Activated B cell treated with CpG ODN at 0.5 μM for 24 hours (primary cell): ENCODE results near the gene IL36A. TPM values are rescaled to one million over a fixed set of nuclear protein-coding genes. Genes with fewer than 3 reads are reported as not detected.

Experiments used
- ATAC-seq: fragments of 200-7000 bp; cut with Tn5 transposase; one replicate; pipeline ENCODE4 v1.10.0; 2021; ENCODE audit warnings: low read depth, mild to moderate bottlenecking, moderate library complexity
- CTCF ChIA-PET: fragments of 350-600 bp; sonication (Branson Sonifier 250); formaldehyde crosslinking; loops from one replicate; lab custom pipeline; 2021; ENCODE audit warnings: antibody characterized with exemption; lab: Charles Lee
- POLR2A ChIA-PET: fragments of 350-600 bp; sonication (Branson Sonifier 250); formaldehyde crosslinking; loops from one replicate; lab custom pipeline; 2021; ENCODE audit warnings: antibody characterized with exemption; lab: Charles Lee
- DNase-seq: peaks from one replicate; pipeline ENCODE4 v3.0.0; 2022
- H3K27ac Mint-ChIP-seq: one replicate; pipeline ENCODE4 v1.8.0; 2020; ENCODE audit warnings: mixed read lengths
- H3K27me3 Mint-ChIP-seq: one replicate; pipeline ENCODE4 v1.8.0; 2021; ENCODE audit warnings: mixed read lengths
- H3K36me3 Mint-ChIP-seq: one replicate; pipeline ENCODE4 v1.8.0; 2021; ENCODE audit warnings: low read depth, mixed read lengths
- H3K4me1 Mint-ChIP-seq: one replicate; pipeline ENCODE4 v1.8.0; 2021; ENCODE audit warnings: mixed read lengths
- H3K4me3 Mint-ChIP-seq: one replicate; pipeline ENCODE4 v1.8.0; 2020; ENCODE audit warnings: mild to moderate bottlenecking, mixed read lengths
- H3K9me3 Mint-ChIP-seq: one replicate; pipeline ENCODE4 v1.8.0; 2020; ENCODE audit warnings: mixed read lengths
- intact Hi-C: fragments of 100-400 bp; cut with micrococcal nuclease; formaldehyde crosslinking; loops from one replicate; pipeline ENCODE4 v1.15.1; 2024
- total RNA-seq: library from RNA; stranded (reverse); gene quantifications from 2 replicates; pipeline ENCODE4 v1.2.3, GENCODE V29; 2022
- TF ChIP-seq, protein P1 (sequence below): fragments of 200-600 bp; IDR thresholded peaks from one replicate; pipeline ENCODE4 v1.8.0; 2022; ENCODE audit warnings: antibody characterized with exemption, mild to moderate bottlenecking

IL36A gene
- total RNA-seq, 1 donor from 2014 or later = not detected

- peaks cover 13% of the 10 kb centered on the region for H3K27me3 Mint-ChIP-seq
- intact Hi-C loops = no loop called here
- no peaks in the 10 kb centered on the region for H3K36me3 Mint-ChIP-seq
- H3K27ac Mint-ChIP-seq = no peak within 1 kb of the TSS
- ATAC-seq (no peak), DNase-seq (no peak)
- no peaks in the 10 kb centered on the region for H3K9me3 Mint-ChIP-seq
- ChIA-PET POLR2A (no interaction called here), CTCF (no interaction called here)
- H3K4me1 Mint-ChIP-seq = peaks cover 3% of the 10 kb centered on the region
- no peak within 1 kb of the TSS for H3K4me3 Mint-ChIP-seq
- TF ChIP-seq, protein P1, sequence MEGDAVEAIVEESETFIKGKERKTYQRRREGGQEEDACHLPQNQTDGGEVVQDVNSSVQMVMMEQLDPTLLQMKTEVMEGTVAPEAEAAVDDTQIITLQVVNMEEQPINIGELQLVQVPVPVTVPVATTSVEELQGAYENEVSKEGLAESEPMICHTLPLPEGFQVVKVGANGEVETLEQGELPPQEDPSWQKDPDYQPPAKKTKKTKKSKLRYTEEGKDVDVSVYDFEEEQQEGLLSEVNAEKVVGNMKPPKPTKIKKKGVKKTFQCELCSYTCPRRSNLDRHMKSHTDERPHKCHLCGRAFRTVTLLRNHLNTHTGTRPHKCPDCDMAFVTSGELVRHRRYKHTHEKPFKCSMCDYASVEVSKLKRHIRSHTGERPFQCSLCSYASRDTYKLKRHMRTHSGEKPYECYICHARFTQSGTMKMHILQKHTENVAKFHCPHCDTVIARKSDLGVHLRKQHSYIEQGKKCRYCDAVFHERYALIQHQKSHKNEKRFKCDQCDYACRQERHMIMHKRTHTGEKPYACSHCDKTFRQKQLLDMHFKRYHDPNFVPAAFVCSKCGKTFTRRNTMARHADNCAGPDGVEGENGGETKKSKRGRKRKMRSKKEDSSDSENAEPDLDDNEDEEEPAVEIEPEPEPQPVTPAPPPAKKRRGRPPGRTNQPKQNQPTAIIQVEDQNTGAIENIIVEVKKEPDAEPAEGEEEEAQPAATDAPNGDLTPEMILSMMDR = no peak
Measured at GRCh38 chr2:112977559-112978056, 27.7 kb upstream of the IL36A start, which contains the start of gene IL36G. TSS of gene IL36G (plus strand) at chr2:112978006. CDS start at chr2:112978639, 633 bp downstream.

DNA sequence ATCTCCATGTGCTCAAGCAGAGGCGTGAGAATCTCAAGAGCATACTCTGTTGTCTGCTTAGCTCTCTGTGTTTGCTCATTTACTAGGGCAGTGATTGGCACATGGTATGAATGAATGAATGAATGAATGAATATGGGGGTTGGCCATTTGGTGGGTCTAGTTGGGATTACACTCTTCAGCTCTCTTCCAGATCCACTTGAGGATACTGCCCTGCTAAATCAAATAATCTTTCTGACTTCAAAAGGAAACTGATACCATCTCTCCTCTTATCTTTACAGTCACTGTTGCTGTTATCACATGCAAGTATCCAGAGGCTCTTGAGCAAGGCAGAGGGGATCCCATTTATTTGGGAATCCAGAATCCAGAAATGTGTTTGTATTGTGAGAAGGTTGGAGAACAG, 25.5 kb upstream of the IL36A start:
- CTCF ChIA-PET = no interaction called here
- Mint-ChIP-seq H3K9me3 (no peaks in the 10 kb centered on the region), H3K36me3 (no peaks in the 10 kb centered on the region), H3K4me1 (peaks cover 3% of the 10 kb centered on the region), H3K27ac (no peak overlapping the region), H3K4me3 (no peak overlapping the region), H3K27me3 (peaks cover 11% of the 10 kb centered on the region)
- DNase-seq (no peak), ATAC-seq (no peak)
- POLR2A ChIA-PET = no interaction called here
- TF ChIP-seq, protein P1 = no peak
- intact Hi-C loops = no loop called here

- CTCF ChIA-PET = no interaction called here
- Mint-ChIP-seq H3K27ac (no peak overlapping the region), H3K9me3 (no peaks in the 10 kb centered on the region), H3K4me3 (no peak overlapping the region), H3K36me3 (no peaks in the 10 kb centered on the region), H3K4me1 (peaks cover 3% of the 10 kb centered on the region), H3K27me3 (peaks cover 11% of the 10 kb centered on the region)
- DNase-seq (no peak), ATAC-seq (no peak)
- TF ChIP-seq, protein P1 = no peak
- intact Hi-C loops = no loop called here
- POLR2A ChIA-PET = no interaction called here
Measured at GRCh38 chr2:112980537-112980936, 24.7 kb upstream of the IL36A start.

DNA sequence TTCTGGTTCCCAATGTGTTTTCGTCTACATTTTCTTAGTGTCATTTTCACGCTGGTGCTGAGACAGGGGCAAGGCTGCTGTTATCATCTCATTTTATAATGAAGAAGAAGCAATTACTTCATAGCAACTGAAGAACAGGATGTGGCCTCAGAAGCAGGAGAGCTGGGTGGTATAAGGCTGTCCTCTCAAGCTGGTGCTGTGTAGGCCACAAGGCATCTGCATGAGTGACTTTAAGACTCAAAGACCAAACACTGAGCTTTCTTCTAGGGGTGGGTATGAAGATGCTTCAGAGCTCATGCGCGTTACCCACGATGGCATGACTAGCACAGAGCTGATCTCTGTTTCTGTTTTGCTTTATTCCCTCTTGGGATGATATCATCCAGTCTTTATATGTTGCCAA, 20.2 kb upstream of the IL36A start:
- DNase-seq (no peak), ATAC-seq (no peak)
- TF ChIP-seq, protein P1 = no peak
- ChIA-PET CTCF (no interaction called here), POLR2A (no interaction called here)
- intact Hi-C loops = no loop called here
- peaks cover 5% of the 10 kb centered on the region for H3K9me3 Mint-ChIP-seq
- no peaks in the 10 kb centered on the region for H3K36me3 Mint-ChIP-seq
- no peak overlapping the region for H3K4me3 Mint-ChIP-seq
- H3K4me1 Mint-ChIP-seq = peaks cover 3% of the 10 kb centered on the region
- H3K27me3 Mint-ChIP-seq = peaks cover 4% of the 10 kb centered on the region
- H3K27ac Mint-ChIP-seq = no peak overlapping the region

DNA sequence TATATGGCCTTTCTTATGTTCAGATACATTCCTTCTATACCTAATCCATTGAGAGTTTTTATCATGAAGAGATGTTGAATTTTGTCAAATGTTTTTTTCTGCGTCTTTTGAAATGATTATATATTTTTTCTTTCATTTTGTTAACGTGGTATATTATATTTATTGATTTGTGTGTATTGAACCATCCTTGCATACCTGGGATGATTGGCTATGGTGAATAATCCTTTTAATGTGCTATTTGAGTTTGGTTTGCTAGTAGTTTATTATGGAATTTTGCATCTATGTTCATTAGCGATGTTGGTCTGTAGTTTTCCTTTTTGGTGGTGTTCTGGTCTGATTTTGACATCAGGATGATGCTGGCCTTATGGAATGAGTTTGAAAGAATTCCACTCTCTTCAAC, 15.6 kb upstream of the IL36A start:
- H3K9me3 Mint-ChIP-seq = peaks cover 20% of the 10 kb centered on the region
- intact Hi-C loops = no loop called here
- DNase-seq = no peak
- ATAC-seq = no peak
- H3K4me3 Mint-ChIP-seq = no peak overlapping the region
- ChIA-PET POLR2A (no interaction called here), CTCF (no interaction called here)
- H3K36me3 Mint-ChIP-seq = no peaks in the 10 kb centered on the region
- H3K27me3 Mint-ChIP-seq = peaks cover 6% of the 10 kb centered on the region
- H3K4me1 Mint-ChIP-seq = no peaks in the 10 kb centered on the region
- H3K27ac Mint-ChIP-seq = no peak overlapping the region
- TF ChIP-seq, protein P1 = no peak
